Ishikawa (cell line): ENCODE data around the gene U2AF2.

Experiments used
- CEBPB ChIP-seq: IDR thresholded peaks from 2 replicates; pipeline ENCODE4 v1.6.1; 2012
- CREB1 ChIP-seq: IDR thresholded peaks from 2 replicates; pipeline ENCODE4 v1.6.1; 2012; ENCODE audit warnings: low read depth
- EGR1 ChIP-seq: IDR thresholded peaks from 2 replicates; pipeline ENCODE4 v1.6.1; 2012
- EP300 ChIP-seq: IDR thresholded peaks from 2 replicates; pipeline ENCODE4 v1.6.1; 2012; ENCODE audit warnings: borderline replicate concordance
- MAX ChIP-seq: IDR thresholded peaks from 2 replicates; pipeline ENCODE4 v1.6.1; 2012
- NFIC ChIP-seq: IDR thresholded peaks from 2 replicates; pipeline ENCODE4 v1.6.1; 2012
- RAD21 ChIP-seq: IDR thresholded peaks from 2 replicates; pipeline ENCODE4 v1.6.1; 2012; ENCODE audit warnings: low read depth
- TAF1 ChIP-seq: IDR thresholded peaks from 2 replicates; pipeline ENCODE4 v1.6.1; 2012; ENCODE audit warnings: low read depth, mild to moderate bottlenecking
- TCF12 ChIP-seq: IDR thresholded peaks from 2 replicates; pipeline ENCODE4 v1.6.1; 2012; ENCODE audit warnings: low read depth
- ZBTB7A ChIP-seq: IDR thresholded peaks from 2 replicates; pipeline ENCODE4 v1.6.1; 2012; ENCODE audit warnings: low read depth

- no peak for TF ChIP-seq RAD21
- TF ChIP-seq TCF12 = no peak
- TF ChIP-seq NFIC = no peak
- no peak for TF ChIP-seq MAX
- TF ChIP-seq EP300 = no peak
- TF ChIP-seq CEBPB = no peak
- TF ChIP-seq EGR1 = no peak
- TF ChIP-seq TAF1 = no peak
- no peak for TF ChIP-seq ZBTB7A
- no peak for TF ChIP-seq CREB1
Observed at GRCh38 chr19:55684946-55685681, 30.3 kb downstream of the U2AF2 start.
